NOMO-1 (cell line): ENCODE data around the gene SNX9.
"Not testable (repeated sequence)": the region's sequence is repeated elsewhere in the genome, so short reads cannot be mapped to it uniquely, and the experiment has no call there.

Source experiments
- DNase-seq, 2 experiments: peaks; one replicate each; lab custom pipeline; 2025; ENCODE audit not compliant: unreplicated experiment in 2 of 2; lab: John Stamatoyannopoulos, UW

SNX9 gene

DNA sequence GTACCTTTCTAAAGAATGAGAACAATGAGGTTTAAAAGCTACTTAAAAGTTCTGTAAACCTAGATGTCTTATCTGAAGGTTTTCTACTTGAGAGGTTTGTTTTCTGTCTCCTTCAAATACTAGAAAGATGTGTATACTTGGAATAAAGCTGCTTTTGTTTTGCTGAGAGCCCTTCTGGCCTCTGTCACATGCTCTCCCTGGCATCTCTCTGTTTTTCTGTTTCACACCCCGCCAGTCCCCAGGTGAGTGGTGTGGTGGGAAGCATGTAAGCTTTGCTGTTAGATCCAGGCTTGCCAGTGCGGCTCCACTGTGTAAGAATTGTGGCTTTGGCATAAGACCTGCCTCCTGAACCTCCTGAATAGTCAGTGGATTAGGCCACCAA lies 56.8 kb downstream of the SNX9 start:
- DNase-seq, result no peak

DNA sequence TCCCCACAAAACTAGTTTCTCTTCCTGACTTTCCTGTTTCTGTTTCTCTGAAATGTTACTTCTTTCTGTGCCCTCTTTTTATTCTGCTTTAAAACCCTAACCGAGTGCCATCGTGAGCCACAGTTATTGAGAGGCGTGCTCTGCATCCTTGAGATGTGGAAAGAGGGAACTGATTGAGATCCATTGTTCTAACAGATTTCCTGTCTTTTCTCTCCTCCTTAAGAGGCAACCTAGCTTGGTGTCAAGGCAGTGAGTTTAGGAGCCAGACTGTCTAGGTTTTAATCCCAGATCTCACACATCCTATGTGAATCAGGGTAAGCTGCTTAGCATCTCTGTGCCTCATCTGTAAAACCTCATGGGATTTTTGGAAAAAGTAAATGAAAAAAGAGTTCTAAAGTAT lies 57.5 kb downstream of the SNX9 start:
- no peak for DNase-seq

DNA sequence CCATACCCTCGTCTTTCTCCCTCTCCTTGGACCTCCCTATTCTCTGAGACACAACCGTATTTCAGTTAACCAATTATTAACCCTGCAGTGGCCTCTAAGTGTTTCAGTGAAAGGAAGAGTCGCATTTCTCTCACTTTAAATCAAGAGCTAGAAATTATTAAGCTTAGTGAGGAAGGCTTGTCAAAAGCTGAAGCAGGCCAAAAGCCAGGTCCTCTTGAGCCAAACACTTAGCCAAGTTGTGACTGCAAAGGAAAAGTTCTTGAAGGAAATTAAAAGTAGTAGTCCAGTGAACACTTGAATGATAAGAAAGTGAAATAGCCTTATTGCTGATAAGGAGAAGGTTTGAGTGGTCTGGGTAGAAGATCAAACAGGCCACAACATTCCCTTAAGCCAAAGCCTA lies 58.3 kb downstream of the SNX9 start:
- DNase-seq, result no peak

DNA sequence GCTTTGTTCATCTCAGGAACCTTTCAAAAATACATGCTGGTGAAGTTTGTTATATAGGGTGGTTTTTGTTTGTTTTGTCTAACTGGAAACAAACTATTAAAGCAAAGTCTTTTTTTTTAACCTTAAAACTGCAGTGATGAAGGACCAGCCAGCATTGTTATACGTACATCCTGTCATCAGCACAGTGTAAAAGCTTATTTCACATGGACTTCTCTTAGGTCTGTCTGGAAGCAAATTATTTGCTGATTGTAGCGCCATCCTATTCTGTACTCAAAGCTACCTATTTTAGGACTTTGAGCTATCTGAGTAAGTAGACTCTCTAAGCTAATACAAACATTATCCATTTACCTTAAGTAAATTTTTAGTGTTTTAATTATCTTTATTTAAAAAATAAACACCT lies 61.7 kb downstream of the SNX9 start:
- DNase-seq, result no peak

DNA sequence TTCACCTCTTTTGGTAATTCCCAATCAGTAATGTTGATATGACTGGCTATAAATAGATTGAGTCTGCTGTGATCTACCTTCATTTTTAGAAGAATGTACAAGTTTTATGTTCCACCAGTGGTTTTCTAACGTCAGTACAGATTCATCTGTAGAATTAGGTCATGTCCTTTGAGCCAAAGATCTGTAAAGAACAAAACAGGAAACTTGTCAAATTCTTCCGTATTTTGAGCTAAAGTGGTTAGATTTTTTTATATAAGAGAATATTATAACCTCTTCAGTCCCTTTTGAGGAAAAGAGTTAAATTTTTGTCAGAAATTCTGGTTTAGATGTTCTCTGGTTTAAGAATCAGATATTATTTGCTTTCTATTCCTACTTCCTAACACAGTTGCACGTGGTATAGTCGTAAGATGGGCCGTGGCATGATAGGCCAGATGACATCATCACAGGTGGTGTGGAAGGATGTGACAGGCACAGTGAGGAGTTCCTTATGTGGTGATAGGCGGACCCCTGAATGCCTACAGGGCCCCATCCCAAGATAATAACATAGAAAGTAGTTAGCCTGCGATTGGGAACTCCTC lies 62.3 kb downstream of the SNX9 start:
- no peak for DNase-seq

DNA sequence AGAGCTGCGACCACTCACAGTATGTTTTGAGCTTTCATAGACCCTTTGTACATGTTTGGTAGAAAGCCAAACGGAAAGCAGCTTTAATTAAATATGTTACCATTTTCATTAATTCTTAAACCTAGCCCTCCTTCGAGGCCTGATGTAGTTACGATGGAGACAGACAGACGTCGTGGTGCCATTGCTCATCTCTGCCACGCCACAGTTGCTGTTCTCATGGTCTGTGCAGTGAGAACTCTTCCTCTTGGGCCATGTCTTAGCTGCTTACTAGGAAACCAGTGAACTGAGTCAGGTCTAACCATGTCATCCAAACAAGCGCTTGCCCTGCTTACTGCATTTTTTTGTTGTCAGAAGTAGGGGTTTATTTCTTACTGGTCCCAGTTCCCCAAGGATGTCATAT lies 62.8 kb downstream of the SNX9 start:
- no peak for DNase-seq

DNA sequence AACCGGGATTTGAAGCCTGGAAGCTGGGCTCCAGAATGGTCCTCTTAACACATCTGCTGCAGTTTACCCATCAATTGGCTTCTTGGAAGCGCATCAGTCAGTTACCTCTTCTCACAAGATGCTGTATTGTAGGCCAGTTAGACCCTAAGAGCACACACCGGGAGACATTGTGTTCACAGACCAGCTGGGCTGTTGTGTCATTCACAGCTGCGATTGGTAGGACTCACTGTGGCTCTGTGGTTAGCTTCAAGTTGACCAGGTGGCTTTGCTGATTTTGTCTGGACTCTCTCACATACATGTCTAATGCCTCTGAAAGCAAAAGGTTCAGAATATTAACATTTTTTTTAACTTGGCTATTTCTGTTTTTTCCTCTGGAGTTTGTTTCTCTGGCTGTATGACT lies 64.8 kb downstream of the SNX9 start:
- no peak for DNase-seq

DNA sequence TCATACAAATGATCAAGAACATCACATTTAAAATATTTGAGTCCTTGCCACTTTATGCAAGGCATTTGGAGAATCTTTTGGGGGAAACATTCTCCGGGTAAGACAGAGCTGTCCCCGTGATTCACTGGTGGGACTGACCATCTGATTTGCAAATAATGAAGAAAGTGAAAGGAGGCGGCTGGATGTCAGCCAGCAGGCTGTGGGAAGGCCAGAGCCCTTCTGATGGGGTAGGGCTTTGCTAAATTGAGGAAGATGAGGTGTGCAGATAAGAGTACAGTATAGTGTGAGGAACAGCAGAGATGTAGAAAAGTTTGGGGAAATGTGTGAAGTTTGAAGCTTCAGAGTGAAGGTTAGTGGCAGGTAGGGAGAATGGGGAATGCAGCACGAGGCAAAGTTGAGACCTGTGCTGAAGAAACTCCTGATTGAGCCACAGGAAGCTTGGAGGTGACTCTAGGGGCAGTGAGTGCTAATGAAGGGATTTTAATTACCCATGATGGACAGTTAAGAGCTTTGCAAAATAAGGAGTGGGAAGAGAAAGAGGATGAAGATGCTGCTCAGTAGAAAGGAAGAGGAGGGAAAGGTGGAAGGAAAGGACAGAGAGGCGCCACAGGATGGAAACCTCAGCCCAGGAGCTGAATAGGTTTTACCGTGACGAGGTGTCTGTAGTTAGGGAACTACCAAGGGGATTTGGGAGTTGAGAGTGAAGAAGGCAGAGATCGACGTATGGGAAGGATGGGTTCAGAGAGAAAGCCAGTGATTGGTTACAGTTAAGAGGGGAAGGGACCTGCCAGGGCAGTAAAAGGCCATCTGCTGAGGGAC lies 68.7 kb downstream of the SNX9 start:
- no peak for DNase-seq

DNA sequence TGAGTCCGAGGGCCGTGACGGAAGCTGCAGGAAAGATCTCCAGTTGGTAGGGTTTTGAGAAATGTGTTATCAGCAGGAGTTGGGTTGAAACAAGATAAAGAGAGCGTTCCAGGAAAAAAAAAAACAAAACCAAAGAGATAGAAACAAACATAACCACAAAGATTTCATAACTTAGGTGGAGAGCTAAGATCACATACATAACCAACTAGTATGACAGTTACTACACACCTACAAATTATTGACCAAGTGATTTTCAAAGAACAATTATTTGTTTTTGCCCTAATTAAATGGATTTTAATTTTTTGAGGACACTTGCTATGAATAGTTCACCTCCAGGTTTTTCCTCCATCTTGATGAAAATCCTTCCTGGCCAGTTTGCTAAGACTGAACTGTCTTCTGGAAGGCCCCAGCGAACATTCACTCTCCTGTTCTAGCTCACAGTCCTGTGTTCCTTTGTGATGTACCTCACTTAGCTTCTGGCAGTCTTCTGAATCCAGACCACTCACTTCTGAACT lies 69.4 kb downstream of the SNX9 start:
- DNase-seq, result no peak

DNA sequence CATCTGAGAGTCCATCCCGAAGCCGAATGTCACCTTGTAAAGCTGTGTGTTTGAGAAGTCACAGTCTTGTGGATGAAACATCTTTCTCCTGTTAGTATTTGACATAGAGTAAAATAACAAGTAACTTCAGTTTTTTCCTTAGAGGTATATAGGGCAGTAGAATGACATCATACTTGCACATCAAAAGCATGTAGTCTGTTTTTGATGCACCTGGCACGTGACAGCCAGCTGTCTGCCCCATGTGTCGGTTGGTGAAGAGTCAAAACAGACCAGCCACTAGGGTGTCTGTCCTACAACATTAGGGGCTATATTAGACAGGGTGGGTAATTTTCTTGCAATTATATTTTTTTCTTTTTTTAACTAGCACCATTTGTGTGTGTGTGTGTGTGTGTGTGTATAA lies 70.2 kb downstream of the SNX9 start:
- DNase-seq, result no peak

DNA sequence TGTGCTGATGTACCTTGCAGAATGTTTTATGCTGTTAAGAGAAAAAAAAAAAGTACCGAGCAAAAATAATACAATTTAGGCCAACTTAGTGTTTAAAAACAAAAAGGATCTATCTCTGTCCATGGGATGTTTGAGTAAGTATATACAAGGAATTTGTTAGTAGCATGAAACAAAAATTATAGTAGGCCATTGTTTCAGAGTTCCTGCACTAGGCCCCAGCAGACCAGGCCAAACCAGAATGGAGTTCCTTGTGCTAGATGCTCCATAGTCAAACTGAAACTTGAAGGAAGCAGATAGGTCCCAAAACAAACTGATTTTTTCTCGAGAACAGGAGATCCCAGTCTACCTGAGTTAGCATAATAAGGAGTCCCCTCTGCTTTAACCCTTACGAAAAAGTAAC lies 72.5 kb downstream of the SNX9 start:
- DNase-seq, result no peak

DNA sequence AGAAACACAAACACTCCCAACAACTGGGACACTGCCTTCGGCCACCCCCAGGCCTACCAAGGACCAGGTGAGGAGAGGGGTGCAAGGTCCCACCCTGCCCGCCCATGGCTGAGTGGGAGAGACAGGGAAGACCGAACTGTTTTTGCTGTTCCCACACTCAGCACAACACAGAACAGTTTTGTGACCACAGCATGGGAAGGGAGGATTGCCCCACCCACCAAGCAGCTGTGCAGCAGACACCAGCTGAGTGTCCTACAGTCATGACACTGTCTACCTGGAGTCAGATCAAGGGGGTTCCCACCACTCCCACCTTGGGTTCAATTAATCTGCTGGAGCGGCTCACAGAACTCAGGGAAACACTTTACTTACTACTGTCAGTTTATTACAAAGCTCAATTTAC lies 73.9 kb downstream of the SNX9 start:
- DNase-seq, result no peak

DNA sequence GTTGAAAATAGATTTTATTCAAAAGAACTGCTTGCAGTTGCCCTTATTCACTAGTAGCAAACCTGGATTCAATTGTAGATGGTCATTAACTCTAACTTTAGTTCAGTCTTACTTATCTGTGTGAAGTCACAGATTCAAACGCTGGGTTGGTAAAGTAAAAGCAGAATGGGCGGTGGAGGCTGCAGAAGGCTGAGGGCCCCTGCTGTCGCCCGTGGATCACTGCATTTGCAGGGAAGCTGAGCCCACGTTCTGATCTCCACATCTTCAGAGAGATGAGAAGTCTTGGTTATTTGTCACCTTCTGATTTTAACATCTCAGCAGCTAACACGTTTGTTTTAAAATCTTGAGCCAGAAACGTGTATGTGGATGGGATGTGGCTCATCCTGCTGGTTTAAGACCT lies 75.1 kb downstream of the SNX9 start:
- no peak for DNase-seq

DNA sequence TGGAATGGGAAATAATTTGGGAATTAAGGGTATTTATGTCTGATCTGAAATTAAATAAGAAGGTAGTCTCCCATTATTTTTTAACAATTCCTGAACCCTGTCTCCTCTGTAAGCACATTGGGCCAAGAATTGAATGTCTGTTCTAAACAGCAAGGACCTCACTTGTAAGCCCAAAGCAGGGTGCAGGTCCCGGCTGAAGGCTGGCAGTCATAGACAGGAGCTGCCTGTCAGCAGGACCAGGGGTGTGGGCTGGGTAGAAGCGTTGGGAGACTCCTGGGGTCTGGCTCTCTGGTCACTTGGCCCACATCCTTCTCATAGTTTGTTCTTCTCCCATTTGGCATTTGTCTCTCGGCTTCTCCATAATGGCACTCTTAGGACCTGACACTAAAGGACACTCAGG lies 75.6 kb downstream of the SNX9 start:
- DNase-seq, result no peak

DNA sequence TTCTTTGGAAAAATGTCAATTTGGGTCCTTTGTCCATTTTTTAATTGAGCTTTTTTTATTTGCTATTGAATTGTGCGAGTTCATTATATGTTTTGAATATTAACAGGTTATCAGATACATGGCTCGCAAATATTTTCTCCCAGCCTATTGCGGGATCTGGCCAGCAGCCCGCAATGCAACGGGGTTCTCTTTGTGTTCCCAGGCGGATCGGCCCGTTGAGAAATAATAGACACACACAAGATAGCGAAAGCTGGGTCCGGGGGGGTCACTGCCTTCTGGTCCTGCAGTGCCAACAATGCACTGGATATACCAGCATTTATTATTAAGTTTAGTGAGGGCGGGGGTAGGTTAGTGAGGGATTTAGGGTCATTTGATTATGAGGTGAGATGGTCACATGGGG lies 77.2 kb downstream of the SNX9 start:
- not testable (repeated sequence) for DNase-seq

DNA sequence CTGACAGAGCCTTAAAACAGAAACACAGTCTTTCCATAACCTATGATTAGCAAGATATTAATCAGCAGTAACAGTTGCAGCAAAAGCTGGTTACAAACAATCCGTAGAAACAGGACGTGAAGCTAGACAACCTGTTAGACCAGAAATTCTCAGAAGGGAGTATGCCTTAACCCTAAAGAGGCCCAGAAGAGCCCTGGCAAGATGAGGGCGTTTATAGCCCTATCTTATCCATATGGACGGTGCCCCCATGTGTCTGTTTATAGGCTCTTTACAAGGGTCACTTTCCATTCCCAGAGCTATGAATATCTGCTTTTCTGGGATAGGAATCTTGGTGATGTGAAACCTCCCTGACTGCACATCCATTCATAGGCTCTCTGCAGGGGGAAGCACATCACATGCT lies 77.7 kb downstream of the SNX9 start:
- DNase-seq, result not testable (repeated sequence)

DNA sequence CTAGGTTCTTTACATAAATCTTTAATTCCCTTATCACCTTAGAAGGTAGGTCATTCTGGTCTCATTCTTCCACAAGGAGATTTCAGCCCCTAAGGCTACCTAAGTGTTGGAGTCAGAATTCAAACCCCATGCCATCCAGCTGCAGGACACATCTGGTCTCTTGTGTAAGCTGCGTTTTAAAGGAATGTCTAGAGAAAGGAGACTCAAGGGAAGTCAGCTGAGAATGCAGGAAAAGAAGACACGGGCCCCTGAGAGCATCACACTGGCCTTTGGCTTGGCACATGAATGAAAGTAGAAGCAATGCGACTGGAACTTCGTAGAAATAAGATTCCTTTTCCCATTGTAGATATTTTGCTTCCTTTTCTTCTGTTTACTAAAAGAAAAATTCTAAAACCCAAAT lies 82.0 kb downstream of the SNX9 start:
- no peak for DNase-seq

DNA sequence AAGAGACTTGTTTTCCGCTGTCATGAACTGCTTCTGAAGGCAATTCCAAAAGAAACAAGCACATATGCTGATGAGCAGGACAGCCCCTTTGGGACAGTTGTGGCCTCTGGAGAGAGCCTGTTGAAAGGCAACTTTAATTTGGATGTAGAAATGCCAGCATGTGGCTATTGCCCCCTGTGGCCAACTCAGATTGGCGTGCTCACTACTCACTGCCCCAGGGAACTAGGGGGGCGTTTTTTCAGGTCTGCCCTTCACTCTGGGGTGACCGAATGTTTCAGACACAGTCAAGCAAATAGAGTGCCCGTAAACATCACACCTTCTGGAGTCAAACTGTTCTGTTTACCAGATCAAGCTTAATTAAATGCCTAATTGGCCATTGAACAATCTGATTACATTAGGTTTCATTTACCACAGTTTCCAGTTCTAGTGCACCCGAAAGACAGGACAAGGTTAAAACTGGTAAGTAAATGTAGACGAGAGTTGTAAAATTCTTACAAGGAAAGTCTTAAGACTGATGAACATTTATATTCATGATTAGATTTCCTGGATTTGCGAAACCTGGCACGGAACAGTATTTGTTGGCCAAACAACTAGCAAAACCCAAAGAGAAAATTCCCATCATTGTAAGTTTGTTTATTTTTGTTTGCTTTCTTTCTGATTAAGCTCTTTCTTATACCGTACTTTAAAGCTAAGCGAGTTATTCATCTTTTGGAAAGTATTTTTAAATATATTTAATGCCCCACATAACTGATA lies 82.7 kb downstream of the SNX9 start:
- DNase-seq, result no peak

DNA sequence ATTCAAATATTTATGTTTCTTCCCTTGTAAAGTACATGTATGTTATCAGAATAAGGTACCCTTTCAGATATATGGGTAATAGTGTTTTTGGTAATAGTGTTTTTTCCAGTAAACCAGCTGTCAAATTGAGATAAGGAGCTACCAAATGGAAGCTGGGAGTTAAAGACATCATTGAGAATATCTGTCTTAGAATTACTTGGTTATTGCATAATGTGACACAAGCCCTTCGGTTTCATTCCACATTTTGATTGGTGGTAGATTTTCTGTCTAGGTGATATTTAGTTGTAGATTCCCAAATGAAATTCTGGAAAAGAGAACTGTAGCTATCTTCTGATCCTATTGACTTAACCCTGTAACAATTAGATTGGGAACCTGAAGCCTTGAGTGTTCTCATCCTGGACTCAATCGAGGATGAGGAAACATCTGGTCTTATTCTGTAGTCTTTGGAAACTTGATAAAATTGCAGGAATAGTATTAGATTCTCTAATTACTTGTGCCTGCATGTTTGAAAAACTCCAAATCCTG lies 83.6 kb downstream of the SNX9 start:
- DNase-seq, result no peak

DNA sequence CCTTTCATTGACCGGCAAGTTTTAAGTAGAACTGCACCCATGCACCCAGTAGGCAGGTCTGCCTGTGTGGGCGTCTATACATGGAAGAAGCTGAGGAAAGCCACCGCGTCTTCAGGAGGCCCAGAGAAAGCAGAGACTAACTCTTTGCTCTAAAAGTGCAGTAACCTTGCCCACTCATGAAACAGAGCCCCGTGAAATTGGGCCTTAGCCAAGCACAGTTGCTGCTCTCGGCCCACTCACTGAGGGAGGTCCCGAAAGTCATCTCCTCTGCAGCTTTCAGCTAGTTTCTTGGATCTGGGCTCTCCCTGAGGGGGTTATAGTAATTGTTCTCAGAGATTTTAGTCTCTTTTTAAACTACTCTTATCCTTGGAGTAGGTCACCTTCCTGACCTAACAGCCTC lies 84.6 kb downstream of the SNX9 start:
- no peak for DNase-seq
